ENCODE results near the gene CP. TPM values are rescaled to one million over a fixed set of nuclear protein-coding genes. Genes with fewer than 3 reads are reported as not detected.

The CP gene
- total and polyA plus RNA-seq, 2 of the 13 experiments (the other 11 are each of a cell fraction or from before 2014, with no cell fraction given), result 42.6 to 789 TPM

DNA sequence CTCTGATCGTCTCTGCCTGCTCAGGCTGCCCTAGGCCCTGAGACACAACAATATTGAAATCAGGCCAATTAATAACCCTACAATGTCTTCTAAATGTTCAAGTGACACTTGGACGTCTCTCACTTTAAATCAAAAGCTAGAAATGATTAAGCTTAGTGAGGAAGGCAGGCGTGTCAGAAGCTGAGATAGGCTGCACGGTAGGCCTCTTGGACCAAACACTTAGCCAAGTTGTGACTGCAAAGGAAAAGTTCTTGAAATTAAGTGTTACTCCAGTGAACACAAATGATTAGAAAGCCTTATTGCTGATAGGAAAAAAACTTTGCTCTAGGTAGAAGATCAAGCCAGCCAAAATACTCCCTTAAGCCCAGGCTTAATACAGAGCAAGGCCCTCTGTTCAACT lies 90.0 kb downstream of the CP start:
- Histone ChIP-seq H3K27me3 (ENCODE audit: control insufficient read depth in 1 of 2, insufficient read depth in 2 of 2, low read length in 2 of 2) (no peaks in the 10 kb centered on the region; a peak in 1 of 5 replicates), H3K9me3 (ENCODE audit: low read length) (no peaks in the 10 kb centered on the region), H3K4me3 (replicated peaks in 1 of 3; ENCODE audit: insufficient read depth in 1 of 3, low read depth in 2 of 3, low read length in 3 of 3) (no peak overlapping the region), H3K9ac (ENCODE audit: insufficient read depth, low read depth, low read length) (no peak overlapping the region), H3K4me1 (ENCODE audit: insufficient read depth, low read length) (peaks cover 53% of the 10 kb centered on the region), H3K27ac (ENCODE audit: extremely low read length, insufficient read depth, low read length) (no peak overlapping the region), H3K79me2 (ENCODE audit: insufficient read depth, low read length) (peaks cover 14% of the 10 kb centered on the region), H3K4me2 (ENCODE audit: low read depth, low read length) (peak overlapping the region; percentile 86), H3K36me3 (replicated peaks in 1 of 2; ENCODE audit: control insufficient read depth in 1 of 2, insufficient read depth in 2 of 2, low read length in 2 of 2) (no peaks in the 10 kb centered on the region), H4K20me1 (ENCODE audit: insufficient read depth, low read length) (no peaks in the 10 kb centered on the region; the same call in 1 of the 2 replicates), H2AFZ (ENCODE audit: low read length) (no peak overlapping the region)
- DNase-seq (ENCODE audit: low spot score), result no peak
- no peak for FAIRE-seq
- CTCF ChIA-PET (ENCODE audit: low intra/inter-chr PET ratio, low total read pairs), result no interaction called here
- POLR2A ChIA-PET, result interaction anchor here (1.2 kb wide), 1 partner anchor 139 kb away, joined by 3 read pairs; no protein-coding TSS in a partner anchor
- no peak for TF ChIP-seq ZNF530 (CRISPR knock-in tag; IDR thresholded peaks at IDR 0.05; ENCODE audit: low read depth)
- no peak for TF ChIP-seq MTF2 (CRISPR knock-in tag; IDR thresholded peaks at IDR 0.05; ENCODE audit: borderline replicate concordance)
- TF ChIP-seq ZNF354B (CRISPR knock-in tag; IDR thresholded peaks at IDR 0.05), result no peak
- no peak for TF ChIP-seq NCOA5 (CRISPR knock-in tag; IDR thresholded peaks at IDR 0.05)
- intact Hi-C loops (cut with micrococcal nuclease; ENCODE audit: unreplicated experiment) (loop anchor here (5.0 kb wide), 1 partner anchor 76 kb away; no protein-coding TSS in a partner anchor), in situ Hi-C loops (cut with HindIII; ENCODE audit: extremely low pct_ligation_motif_present, low pct_unique_long_range_greater_than_20kb) (no loop called here)
- no TSS peak for BruUV-seq (replicated peaks)
- WGBS (ENCODE audit: low lambda C conversion rate), result 85% methylated on average over 4 of the region's 4 CpGs
- no peak for ATAC-seq

DNA sequence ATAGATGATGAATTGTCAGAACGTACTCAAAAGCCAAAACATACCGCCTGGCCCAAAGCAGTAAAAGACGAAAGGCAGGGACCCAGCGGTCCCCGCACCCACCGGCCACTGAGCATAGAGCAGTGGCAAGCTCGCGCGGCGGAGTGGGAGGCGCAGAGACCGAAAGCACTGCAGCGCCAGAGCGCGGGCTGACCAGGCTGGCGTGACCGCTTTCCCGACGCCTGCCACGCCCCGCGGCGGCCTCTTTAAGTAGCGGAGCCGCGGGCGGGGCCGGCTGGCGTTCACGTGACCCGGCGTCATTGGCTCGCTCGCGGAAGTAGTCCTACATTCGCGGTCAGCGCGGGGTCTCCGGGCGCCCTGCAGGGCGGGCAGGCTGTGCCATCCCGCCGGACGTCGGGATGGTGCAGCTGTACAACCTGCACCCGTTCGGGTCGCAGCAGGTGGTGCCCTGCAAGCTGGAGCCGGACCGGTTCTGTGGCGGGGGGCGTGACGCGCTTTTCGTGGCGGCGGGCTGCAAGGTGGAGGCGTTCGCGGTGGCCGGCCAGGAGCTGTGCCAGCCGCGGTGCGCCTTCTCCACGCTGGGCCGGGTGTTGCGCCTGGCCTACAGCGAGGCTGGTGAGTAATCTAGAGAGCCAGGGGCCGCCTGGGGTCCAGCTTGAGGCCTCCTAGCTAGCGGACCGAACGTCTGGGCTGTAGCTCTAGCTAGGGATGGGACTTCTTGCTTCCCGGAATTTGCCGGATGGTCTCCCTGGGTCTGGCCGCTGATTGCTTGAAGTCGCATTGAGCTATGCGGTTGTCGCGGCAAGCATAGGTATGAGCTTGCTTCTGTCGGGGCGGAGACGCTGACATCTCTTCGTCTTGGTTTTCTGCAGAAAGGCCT lies 92.1 kb downstream of the CP start, which contains the start of gene HPS3:
HPS3 (plus strand) TSS at position 313 of the 880 bp plus-strand sequence; CDS start at position 399, 86 bp downstream.
- no TSS peak for BruUV-seq (replicated peaks)
- H3K4me1 ChIP-seq (ENCODE audit: insufficient read depth, low read length), result peaks cover 47% of the 10 kb centered on the region
- no peaks in the 10 kb centered on the region; a peak in 1 of 5 replicates for H3K27me3 ChIP-seq (ENCODE audit: control insufficient read depth in 1 of 2, insufficient read depth in 2 of 2, low read length in 2 of 2)
- ATAC-seq (peak; percentile 96), DNase-seq (ENCODE audit: low spot score) (peak; percentile 79), FAIRE-seq (no peak)
- peak within 1 kb of the TSS; percentile 74 for H3K27ac ChIP-seq (ENCODE audit: extremely low read length, insufficient read depth, low read length)
- ChIA-PET POLR2A (interaction anchor here (0.8 to 1.8 kb wide), 15 partner anchors 9 to 364 kb away, joined by 3 to 9 read pairs (median 4); partner anchors contain the start of genes GYG1 and HLTF), CTCF (ENCODE audit: low intra/inter-chr PET ratio, low total read pairs) (no interaction called here)
- H3K9me3 ChIP-seq (ENCODE audit: low read length), result no peaks in the 10 kb centered on the region
- intact Hi-C loops (cut with micrococcal nuclease; ENCODE audit: unreplicated experiment) (loop anchor here (1.0 to 5.0 kb wide), 4 partner anchors 78 to 238 kb away; partner anchors contain the start of gene CP), in situ Hi-C loops (cut with HindIII; ENCODE audit: extremely low pct_ligation_motif_present, low pct_unique_long_range_greater_than_20kb) (loop anchor here (10.0 kb wide), 1 partner anchor 355 kb away; no protein-coding TSS in a partner anchor)
- H3K79me2 ChIP-seq (ENCODE audit: insufficient read depth, low read length), result peaks cover 14% of the 10 kb centered on the region
- H3K9ac ChIP-seq (ENCODE audit: insufficient read depth, low read depth, low read length), result peak within 1 kb of the TSS; percentile 68
- no peaks in the 10 kb centered on the region for H3K36me3 ChIP-seq (replicated peaks in 1 of 2; ENCODE audit: control insufficient read depth in 1 of 2, insufficient read depth in 2 of 2, low read length in 2 of 2)
- no peaks in the 10 kb centered on the region; the same call in 1 of the 2 replicates for H4K20me1 ChIP-seq (ENCODE audit: insufficient read depth, low read length)
- H3K4me2 ChIP-seq (ENCODE audit: low read depth, low read length), result peak within 1 kb of the TSS; percentile 86
- peak within 1 kb of the TSS; percentile 11 for H2AFZ ChIP-seq (ENCODE audit: low read length)
- H3K4me3 ChIP-seq (replicated peaks in 1 of 3; ENCODE audit: insufficient read depth in 1 of 3, low read depth in 2 of 3, low read length in 3 of 3), result peak within 1 kb of the TSS; percentile 78 to 95 (median 92)
- under 1% methylated on average over 18 of the region's 84 CpGs for whole genome bisulfite sequencing (ENCODE audit: low lambda C conversion rate)
- no peak for TF ChIP-seq WIZ (CRISPR knock-in tag; IDR thresholded peaks at IDR 0.05)
- TF ChIP-seq, protein P1, sequence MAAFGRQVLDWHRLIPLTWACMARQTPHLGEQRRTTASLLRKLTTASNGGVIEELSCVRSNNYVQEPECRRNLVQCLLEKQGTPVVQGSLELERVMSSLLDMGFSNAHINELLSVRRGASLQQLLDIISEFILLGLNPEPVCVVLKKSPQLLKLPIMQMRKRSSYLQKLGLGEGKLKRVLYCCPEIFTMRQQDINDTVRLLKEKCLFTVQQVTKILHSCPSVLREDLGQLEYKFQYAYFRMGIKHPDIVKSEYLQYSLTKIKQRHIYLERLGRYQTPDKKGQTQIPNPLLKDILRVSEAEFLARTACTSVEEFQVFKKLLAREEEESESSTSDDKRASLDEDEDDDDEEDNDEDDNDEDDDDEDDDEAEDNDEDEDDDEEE (CRISPR knock-in tag; IDR thresholded peaks at IDR 0.05), result no peak
- TF ChIP-seq, protein P2, sequence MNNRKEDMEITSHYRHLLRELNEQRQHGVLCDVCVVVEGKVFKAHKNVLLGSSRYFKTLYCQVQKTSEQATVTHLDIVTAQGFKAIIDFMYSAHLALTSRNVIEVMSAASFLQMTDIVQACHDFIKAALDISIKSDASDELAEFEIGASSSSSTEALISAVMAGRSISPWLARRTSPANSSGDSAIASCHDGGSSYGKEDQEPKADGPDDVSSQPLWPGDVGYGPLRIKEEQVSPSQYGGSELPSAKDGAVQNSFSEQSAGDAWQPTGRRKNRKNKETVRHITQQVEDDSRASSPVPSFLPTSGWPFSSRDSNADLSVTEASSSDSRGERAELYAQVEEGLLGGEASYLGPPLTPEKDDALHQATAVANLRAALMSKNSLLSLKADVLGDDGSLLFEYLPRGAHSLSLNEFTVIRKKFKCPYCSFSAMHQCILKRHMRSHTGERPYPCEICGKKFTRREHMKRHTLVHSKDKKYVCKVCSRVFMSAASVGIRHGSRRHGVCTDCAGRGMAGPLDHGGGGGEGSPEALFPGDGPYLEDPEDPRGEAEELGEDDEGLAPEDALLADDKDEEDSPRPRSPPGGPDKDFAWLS (CRISPR knock-in tag; IDR thresholded peaks at IDR 0.05; ENCODE audit: borderline replicate concordance), result no peak
- TF ChIP-seq ZBTB3 (CRISPR knock-in tag; IDR thresholded peaks at IDR 0.05; ENCODE audit: borderline replicate concordance, low read depth), result no peak
- TF ChIP-seq DNMT3B (CRISPR knock-in tag; conservative IDR thresholded peaks at IDR 0.05), result no peak
- TF ChIP-seq, protein P3, sequence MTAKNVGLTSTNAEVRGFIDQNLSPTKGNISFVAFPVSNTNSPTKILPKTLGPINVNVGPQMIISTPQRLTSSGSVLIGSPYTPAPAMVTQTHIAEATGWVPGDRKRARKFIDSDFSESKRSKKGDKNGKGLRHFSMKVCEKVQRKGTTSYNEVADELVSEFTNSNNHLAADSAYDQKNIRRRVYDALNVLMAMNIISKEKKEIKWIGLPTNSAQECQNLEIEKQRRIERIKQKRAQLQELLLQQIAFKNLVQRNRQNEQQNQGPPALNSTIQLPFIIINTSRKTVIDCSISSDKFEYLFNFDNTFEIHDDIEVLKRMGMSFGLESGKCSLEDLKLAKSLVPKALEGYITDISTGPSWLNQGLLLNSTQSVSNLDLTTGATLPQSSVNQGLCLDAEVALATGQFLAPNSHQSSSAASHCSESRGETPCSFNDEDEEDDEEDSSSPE (CRISPR knock-in tag; IDR thresholded peaks at IDR 0.05), result peak; percentile 86
- TF ChIP-seq ZNF644 (CRISPR knock-in tag; IDR thresholded peaks at IDR 0.05; ENCODE audit: low read depth), result 0 out of 2 replicates have a peak, but pooled peaks have one; percentile 17
- peak; percentile 43; the same call in 1 of the 2 replicates for TF ChIP-seq CBFB (CRISPR knock-in tag; IDR thresholded peaks at IDR 0.05)
- TF ChIP-seq TARDBP (CRISPR knock-in tag; IDR thresholded peaks at IDR 0.05), result peak; percentile 85

Measured in HepG2 (cell line).